ENCODE results near the gene AMH. TPM values are rescaled to one million over a fixed set of nuclear protein-coding genes. Genes with fewer than 3 reads are reported as not detected.

The AMH gene
- total and polyA plus RNA-seq, 2 of the 13 experiments (the other 11 are each of a cell fraction or from before 2014, with no cell fraction given), result 0.03 to 0.18 TPM

DNA sequence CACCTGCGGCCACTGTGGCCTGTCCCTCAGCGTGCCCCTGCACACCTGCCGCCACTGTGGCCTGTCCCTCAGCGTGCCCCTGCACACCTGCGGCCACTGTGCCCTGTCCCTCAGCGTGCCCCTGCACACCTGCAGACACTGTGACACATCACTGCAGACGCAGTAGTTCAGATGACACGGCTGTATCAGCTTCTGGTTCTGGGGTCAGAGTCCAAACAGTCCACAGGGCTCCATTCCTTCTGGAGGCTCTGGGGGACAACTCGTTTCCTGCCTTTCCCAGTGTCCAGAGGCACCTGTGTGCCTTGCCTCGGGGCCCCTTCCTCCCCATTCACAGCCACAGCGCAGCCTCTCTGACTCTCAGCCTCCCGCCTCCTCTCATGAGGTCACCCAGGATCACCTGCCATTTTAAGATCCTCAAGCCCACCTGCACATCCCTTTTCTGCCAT is 7.0 kb upstream of the AMH start (continued):
- TF ChIP-seq SP4 (CRISPR knock-in tag; IDR thresholded peaks at IDR 0.05) (no peak), SIN3A (IDR thresholded peaks at IDR 0.05; ENCODE audit: borderline replicate concordance, low read depth, low read length) (peak; percentile 46; the same call in 1 of the 2 replicates), ZNF124 (CRISPR knock-in tag; IDR thresholded peaks at IDR 0.05) (no peak), CHD4 (IDR thresholded peaks at IDR 0.05; ENCODE audit: borderline replicate concordance, low read length) (no peak), ZNF431 (CRISPR knock-in tag; IDR thresholded peaks at IDR 0.05; ENCODE audit: borderline replicate concordance, low read depth) (no peak), ZNF468 (CRISPR knock-in tag; IDR thresholded peaks at IDR 0.05) (no peak), NPAS2 (CRISPR knock-in tag; IDR thresholded peaks at IDR 0.05; ENCODE audit: borderline replicate concordance) (no peak), PTBP1 (IDR thresholded peaks at IDR 0.05; ENCODE audit: low read depth, low read length, poor library complexity, severe bottlenecking) (no peak), ZFX (CRISPR knock-in tag; IDR thresholded peaks at IDR 0.05; ENCODE audit: low read depth) (peak; percentile 19; the same call in 1 of the 2 replicates), ZNF547 (CRISPR knock-in tag; IDR thresholded peaks at IDR 0.05) (0 out of 2 replicates have a peak, but pooled peaks have one; percentile 46), IRF9 (CRISPR knock-in tag; IDR thresholded peaks at IDR 0.05; ENCODE audit: borderline replicate concordance) (no peak), ZFAT (CRISPR knock-in tag; conservative IDR thresholded peaks at IDR 0.05) (no peak), SUZ12 (IDR thresholded peaks at IDR 0.05; ENCODE audit: low read depth, low read length) (no peak), SOX6 (IDR thresholded peaks at IDR 0.05) (no peak), SOX6 (CRISPR knock-in tag; IDR thresholded peaks at IDR 0.05) (peak; percentile 53; the same call in 1 of the 2 replicates), BRF2 (CRISPR knock-in tag; IDR thresholded peaks at IDR 0.05) (no peak), ZNF704 (CRISPR knock-in tag; IDR thresholded peaks at IDR 0.05; ENCODE audit: borderline replicate concordance) (no peak)
- TF ChIP-seq, protein P1, sequence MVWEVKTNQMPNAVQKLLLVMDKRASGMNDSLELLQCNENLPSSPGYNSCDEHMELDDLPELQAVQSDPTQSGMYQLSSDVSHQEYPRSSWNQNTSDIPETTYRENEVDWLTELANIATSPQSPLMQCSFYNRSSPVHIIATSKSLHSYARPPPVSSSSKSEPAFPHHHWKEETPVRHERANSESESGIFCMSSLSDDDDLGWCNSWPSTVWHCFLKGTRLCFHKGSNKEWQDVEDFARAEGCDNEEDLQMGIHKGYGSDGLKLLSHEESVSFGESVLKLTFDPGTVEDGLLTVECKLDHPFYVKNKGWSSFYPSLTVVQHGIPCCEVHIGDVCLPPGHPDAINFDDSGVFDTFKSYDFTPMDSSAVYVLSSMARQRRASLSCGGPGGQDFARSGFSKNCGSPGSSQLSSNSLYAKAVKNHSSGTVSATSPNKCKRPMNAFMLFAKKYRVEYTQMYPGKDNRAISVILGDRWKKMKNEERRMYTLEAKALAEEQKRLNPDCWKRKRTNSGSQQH (CRISPR knock-in tag; IDR thresholded peaks at IDR 0.05; ENCODE audit: low read depth), result peak; percentile 87
- TF ChIP-seq, protein P2, sequence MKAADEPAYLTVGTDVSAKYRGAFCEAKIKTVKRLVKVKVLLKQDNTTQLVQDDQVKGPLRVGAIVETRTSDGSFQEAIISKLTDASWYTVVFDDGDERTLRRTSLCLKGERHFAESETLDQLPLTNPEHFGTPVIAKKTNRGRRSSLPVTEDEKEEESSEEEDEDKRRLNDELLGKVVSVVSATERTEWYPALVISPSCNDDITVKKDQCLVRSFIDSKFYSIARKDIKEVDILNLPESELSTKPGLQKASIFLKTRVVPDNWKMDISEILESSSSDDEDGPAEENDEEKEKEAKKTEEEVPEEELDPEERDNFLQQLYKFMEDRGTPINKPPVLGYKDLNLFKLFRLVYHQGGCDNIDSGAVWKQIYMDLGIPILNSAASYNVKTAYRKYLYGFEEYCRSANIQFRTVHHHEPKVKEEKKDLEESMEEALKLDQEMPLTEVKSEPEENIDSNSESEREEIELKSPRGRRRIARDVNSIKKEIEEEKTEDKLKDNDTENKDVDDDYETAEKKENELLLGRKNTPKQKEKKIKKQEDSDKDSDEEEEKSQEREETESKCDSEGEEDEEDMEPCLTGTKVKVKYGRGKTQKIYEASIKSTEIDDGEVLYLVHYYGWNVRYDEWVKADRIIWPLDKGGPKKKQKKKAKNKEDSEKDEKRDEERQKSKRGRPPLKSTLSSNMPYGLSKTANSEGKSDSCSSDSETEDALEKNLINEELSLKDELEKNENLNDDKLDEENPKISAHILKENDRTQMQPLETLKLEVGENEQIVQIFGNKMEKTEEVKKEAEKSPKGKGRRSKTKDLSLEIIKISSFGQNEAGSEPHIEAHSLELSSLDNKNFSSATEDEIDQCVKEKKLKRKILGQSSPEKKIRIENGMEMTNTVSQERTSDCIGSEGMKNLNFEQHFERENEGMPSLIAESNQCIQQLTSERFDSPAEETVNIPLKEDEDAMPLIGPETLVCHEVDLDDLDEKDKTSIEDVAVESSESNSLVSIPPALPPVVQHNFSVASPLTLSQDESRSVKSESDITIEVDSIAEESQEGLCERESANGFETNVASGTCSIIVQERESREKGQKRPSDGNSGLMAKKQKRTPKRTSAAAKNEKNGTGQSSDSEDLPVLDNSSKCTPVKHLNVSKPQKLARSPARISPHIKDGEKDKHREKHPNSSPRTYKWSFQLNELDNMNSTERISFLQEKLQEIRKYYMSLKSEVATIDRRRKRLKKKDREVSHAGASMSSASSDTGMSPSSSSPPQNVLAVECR (CRISPR knock-in tag; IDR thresholded peaks at IDR 0.05; ENCODE audit: borderline replicate concordance), result peak; percentile 45; the same call in 1 of the 2 replicates

Data from HepG2 (cell line).